Activated CD4-positive, alpha-beta memory T cell treated with anti-CD3 and anti-CD28 coated beads for 36 hours (primary cell): ENCODE measurements around the gene TNNC1. TPM values are rescaled to one million over a fixed set of nuclear protein-coding genes. Genes with fewer than 3 reads are reported as not detected.

Source experiments
- CTCF ChIA-PET: fragments of 350-600 bp; sonication (Branson Sonifier 250); formaldehyde crosslinking; loops from one replicate; lab custom pipeline; 2021; ENCODE audit warnings: antibody characterized with exemption, inconsistent platforms; lab: Charles Lee
- POLR2A ChIA-PET: fragments of 350-600 bp; sonication (Branson Sonifier 250); formaldehyde crosslinking; loops from one replicate; lab custom pipeline; 2021; ENCODE audit warnings: antibody characterized with exemption; lab: Charles Lee
- DNase-seq: peaks from one replicate; pipeline ENCODE4 v3.0.0-alpha.2; 2020
- H3K27ac Mint-ChIP-seq: one replicate; pipeline ENCODE4 v1.8.0; 2021; ENCODE audit warnings: mixed read lengths
- H3K27me3 Mint-ChIP-seq: one replicate; pipeline ENCODE4 v1.8.0; 2021; ENCODE audit warnings: mixed read lengths
- H3K36me3 Mint-ChIP-seq: one replicate; pipeline ENCODE4 v1.8.0; 2021; ENCODE audit warnings: mixed read lengths
- H3K4me1 Mint-ChIP-seq: one replicate; pipeline ENCODE4 v1.8.0; 2021; ENCODE audit warnings: low read depth, mixed read lengths
- H3K4me3 Mint-ChIP-seq: one replicate; pipeline ENCODE4 v1.8.0; 2021; ENCODE audit warnings: mild to moderate bottlenecking, mixed read lengths
- H3K9me3 Mint-ChIP-seq: one replicate; pipeline ENCODE4 v1.8.0; 2021; ENCODE audit warnings: mixed read lengths
- intact Hi-C: fragments of 100-400 bp; cut with micrococcal nuclease; formaldehyde crosslinking; loops from one replicate; pipeline ENCODE4 v1.15.1; 2023
- total RNA-seq, 2 experiments: library from RNA; stranded (reverse); gene quantifications; one replicate each; pipeline ENCODE4 v1.2.3, GENCODE V29; 2021

The TNNC1 gene
- total RNA-seq, 2 experiments from 2014 or later, result 3.0 to 4.7 TPM

DNA sequence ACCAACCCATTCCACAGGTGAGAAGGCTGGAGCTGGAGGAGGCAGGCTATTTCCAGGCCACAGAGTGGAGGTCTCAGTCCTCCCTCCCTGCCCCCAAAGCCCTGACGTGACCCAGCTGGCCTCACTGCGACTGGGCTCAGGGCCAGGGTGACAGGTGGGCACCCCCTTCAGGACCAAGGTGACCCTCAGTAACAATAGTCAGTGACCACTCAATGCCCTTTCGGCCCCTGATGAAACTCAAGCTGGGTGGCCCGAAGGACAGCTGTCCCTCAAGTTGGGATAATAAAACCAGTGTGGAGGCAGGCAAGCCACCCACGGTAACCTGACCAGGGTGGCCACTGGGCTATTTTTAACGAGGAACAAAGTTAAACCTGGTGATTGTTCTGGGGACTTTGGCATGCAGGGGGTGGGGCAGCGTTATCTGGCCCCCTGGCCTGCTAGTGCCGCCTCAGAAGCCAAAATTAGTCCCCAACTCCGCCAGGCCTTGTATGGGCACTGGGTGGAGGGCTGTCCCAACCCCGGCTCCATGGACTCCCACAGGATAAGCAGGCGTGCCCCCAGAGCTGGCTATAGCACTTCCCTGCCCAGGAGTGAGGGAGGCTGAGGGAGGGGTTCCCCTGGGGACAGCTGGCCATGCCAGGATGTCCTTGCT lies 1.1 kb downstream of the TNNC1 start:
- no peak for DNase-seq
- POLR2A ChIA-PET, result no interaction called here
- H3K4me3 Mint-ChIP-seq, result no peak overlapping the region
- H3K27me3 Mint-ChIP-seq, result no peaks in the 10 kb centered on the region
- CTCF ChIA-PET, result interaction anchor here (0.7 to 2.4 kb wide), 4 partner anchors 9 to 40 kb away, joined by 3 to 10 read pairs (median 4); no protein-coding TSS in a partner anchor
- H3K36me3 Mint-ChIP-seq, result peaks cover 6% of the 10 kb centered on the region
- H3K27ac Mint-ChIP-seq, result no peak overlapping the region
- intact Hi-C loops, result no loop called here
- H3K9me3 Mint-ChIP-seq, result no peaks in the 10 kb centered on the region
- H3K4me1 Mint-ChIP-seq, result peaks cover 28% of the 10 kb centered on the region

DNA sequence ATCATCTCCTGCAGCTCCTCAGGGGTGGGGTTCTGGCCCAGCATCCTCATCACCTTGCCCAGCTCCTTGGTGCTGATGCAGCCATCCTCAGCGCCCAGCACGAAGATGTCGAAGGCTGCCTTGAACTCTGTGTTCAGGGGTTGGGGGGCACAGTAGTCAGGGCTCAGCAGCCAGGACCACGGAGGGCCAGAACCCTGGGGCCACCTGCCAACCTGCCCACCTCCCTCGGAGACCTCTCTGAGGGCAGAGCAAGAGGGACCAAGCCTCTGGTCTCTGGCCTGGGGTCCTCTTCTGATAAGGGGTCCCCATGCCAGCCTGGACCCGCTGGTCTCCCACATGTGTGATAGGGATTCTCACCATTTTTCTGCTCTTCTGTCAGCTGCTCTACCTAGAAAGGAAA lies 1.7 kb downstream of the TNNC1 start:
- intact Hi-C loops, result no loop called here
- no peaks in the 10 kb centered on the region for H3K27me3 Mint-ChIP-seq
- no peak overlapping the region for H3K27ac Mint-ChIP-seq
- no peak overlapping the region for H3K4me3 Mint-ChIP-seq
- H3K4me1 Mint-ChIP-seq, result peaks cover 24% of the 10 kb centered on the region
- CTCF ChIA-PET, result interaction anchor here (0.8 to 1.6 kb wide), 3 partner anchors 8 to 23 kb away, joined by 3 read pairs; no protein-coding TSS in a partner anchor
- H3K36me3 Mint-ChIP-seq, result peaks cover 2% of the 10 kb centered on the region
- POLR2A ChIA-PET, result no interaction called here
- DNase-seq, result no peak
- no peaks in the 10 kb centered on the region for H3K9me3 Mint-ChIP-seq

DNA sequence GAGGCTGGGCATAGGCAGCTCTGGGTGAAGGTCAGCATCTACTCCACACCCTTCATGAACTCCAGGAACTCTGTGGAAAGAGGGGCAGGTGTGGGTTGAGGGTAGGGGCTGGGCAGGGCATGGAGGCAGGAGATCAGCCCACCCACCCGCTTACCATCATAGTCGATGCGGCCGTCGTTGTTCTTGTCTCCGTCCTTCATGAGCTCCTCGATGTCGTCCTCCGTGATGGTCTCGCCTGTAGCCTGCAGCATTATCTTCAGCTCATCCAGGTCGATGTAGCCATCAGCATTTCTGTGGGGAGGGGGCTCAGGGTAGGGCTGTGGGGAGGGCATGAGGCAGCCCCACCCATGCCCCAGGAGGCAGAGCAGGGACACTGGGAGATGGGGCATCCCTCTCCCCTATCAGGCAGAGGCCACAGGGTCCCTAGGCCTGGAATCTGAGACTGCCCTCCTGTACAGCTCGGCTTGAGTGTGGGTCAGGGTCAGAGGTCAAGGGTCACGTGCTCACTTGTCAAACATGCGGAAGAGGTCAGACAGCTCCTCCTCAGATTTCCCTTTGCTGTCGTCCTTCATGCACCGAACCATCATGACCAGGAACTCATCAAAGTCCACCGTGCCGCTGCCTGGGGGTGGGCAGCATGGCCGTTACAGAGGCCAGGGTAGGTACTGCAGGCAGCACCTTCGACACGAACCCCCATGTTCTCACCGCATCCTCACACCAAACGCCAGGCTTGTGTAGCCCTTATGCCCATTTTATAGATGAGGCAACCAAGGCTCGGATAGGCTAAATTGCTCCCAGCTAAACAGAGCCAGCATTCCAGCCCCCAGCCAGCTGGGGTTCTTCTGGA lies 2.4 kb downstream of the TNNC1 start:
- DNase-seq, result no peak
- H3K27me3 Mint-ChIP-seq, result no peaks in the 10 kb centered on the region
- H3K4me1 Mint-ChIP-seq, result peaks cover 23% of the 10 kb centered on the region
- POLR2A ChIA-PET, result no interaction called here
- H3K27ac Mint-ChIP-seq, result no peak overlapping the region
- H3K9me3 Mint-ChIP-seq, result no peaks in the 10 kb centered on the region
- intact Hi-C loops, result no loop called here
- no peak overlapping the region for H3K4me3 Mint-ChIP-seq
- CTCF ChIA-PET, result interaction anchor here (0.8 to 1.6 kb wide), 3 partner anchors 7 to 22 kb away, joined by 3 read pairs; no protein-coding TSS in a partner anchor
- no peaks in the 10 kb centered on the region for H3K36me3 Mint-ChIP-seq

DNA sequence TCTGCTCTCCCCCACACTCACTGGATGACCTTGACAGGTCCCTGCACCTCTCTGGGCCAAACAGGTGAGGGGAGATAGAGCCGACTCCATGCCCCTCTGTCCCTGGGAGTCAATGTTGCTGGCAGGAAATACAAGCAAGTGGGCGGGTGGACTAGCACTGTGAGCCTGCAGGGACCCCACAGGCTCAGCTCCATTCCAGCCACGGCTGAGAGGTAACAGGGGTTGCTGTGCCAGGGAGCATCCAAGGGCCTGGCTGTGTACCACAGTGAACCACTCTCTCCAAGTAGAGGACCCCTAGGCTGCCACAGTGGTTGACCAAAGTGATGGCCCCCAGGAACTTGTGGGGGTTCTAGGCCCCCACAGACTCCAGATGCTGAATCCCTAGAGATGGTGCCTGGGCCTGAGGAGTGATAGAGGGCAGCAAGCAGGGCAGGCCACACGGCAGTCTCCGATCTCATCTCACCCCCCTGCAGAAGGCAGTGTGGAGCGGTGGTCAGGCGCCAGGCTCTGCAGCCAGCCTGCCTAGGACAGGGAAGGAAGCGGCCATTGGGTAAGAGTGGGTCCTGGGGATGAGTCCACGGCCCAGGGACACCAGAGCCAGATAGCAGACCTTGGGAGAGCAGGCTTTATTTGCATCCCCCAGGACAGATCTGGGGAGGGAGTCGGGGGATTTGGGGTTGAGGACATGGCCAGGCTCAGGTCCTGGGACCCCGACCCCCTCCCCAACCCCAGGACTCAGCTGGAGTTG lies 3.2 kb downstream of the TNNC1 start:
- POLR2A ChIA-PET, result no interaction called here
- Mint-ChIP-seq H3K27me3 (no peaks in the 10 kb centered on the region), H3K4me3 (peak overlapping the region; percentile 12), H3K9me3 (no peaks in the 10 kb centered on the region), H3K36me3 (no peaks in the 10 kb centered on the region), H3K27ac (no peak overlapping the region), H3K4me1 (peaks cover 23% of the 10 kb centered on the region)
- intact Hi-C loops, result no loop called here
- DNase-seq, result no peak
- CTCF ChIA-PET, result interaction anchor here (10.1 kb wide), 1 partner anchor 21 kb away, joined by 172 read pairs; no protein-coding TSS in a partner anchor

DNA sequence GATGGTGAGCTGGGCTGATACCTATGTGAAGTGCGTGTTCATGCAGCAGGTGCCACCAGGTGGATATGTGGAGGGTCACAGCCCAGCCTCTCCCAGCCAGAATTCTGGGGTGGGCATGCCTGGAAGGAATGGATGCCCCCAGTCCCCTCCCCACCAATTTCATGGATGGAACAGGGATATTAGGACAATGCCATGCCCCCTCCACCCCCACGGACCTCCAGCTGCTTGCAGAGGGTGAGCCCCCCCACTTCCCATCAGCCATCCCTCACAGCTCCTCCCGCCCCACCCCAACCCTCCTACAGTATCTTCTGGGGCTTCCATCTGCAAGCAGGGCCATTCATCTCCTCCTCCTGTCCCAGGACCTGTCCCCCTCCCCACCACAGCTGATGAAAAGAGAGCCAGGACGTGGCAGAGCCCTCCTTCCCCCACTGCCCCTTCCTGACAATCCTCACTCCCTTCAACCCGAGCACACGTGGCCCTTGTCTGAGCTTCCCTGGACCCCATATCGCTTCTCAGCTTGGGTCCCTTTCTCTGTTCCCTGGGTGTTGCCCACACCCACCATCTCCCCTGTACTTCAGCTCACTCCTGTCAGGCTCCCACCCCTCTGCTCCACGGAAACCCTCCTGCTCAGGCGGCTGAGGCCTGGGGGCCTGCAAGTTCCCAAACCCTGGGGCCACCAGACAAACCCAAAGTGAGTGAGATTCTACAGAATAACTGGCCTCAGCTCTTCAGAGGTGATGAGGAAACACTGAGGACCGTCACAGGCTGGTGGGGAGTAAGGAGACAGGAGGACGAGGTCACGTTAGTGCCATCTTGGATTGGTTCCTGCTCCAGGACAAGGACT lies 6.1 kb downstream of the TNNC1 start:
- H3K27ac Mint-ChIP-seq, result no peak overlapping the region
- H3K36me3 Mint-ChIP-seq, result no peaks in the 10 kb centered on the region
- no peaks in the 10 kb centered on the region for H3K27me3 Mint-ChIP-seq
- H3K9me3 Mint-ChIP-seq, result no peaks in the 10 kb centered on the region
- no peak for DNase-seq
- POLR2A ChIA-PET, result interaction anchor here (2.6 kb wide), 1 partner anchor 35 kb away, joined by 8 read pairs; no protein-coding TSS in a partner anchor
- no peak overlapping the region for H3K4me3 Mint-ChIP-seq
- peaks cover 10% of the 10 kb centered on the region for H3K4me1 Mint-ChIP-seq
- intact Hi-C loops, result loop anchor here (1.0 to 5.0 kb wide), 2 partner anchors 36 to 225 kb away; no protein-coding TSS in a partner anchor
- CTCF ChIA-PET, result interaction anchor here (0.7 to 10.1 kb wide), 18 partner anchors 8 to 388 kb away, joined by 3 to 172 read pairs (median 4); partner anchors contain the start of genes NISCH and POC1A

GRCh38 chr3:52446631-52447511 lies 7.0 kb downstream of the TNNC1 start:
- H3K27ac Mint-ChIP-seq, result no peak overlapping the region
- peak; percentile 80 for DNase-seq
- no peaks in the 10 kb centered on the region for H3K27me3 Mint-ChIP-seq
- H3K36me3 Mint-ChIP-seq, result no peaks in the 10 kb centered on the region
- ChIA-PET CTCF (interaction anchor here (0.7 to 10.1 kb wide), 24 partner anchors 8 to 505 kb away, joined by 3 to 172 read pairs (median 4); partner anchors contain the start of genes GLYCTK, NISCH, POC1A and RRP9), POLR2A (interaction anchor here (2.6 kb wide), 1 partner anchor 35 kb away, joined by 8 read pairs; no protein-coding TSS in a partner anchor)
- no peaks in the 10 kb centered on the region for H3K9me3 Mint-ChIP-seq
- intact Hi-C loops, result loop anchor here (1.0 to 5.0 kb wide), 2 partner anchors 36 to 225 kb away; no protein-coding TSS in a partner anchor
- H3K4me1 Mint-ChIP-seq, result peaks cover 10% of the 10 kb centered on the region
- H3K4me3 Mint-ChIP-seq, result peak overlapping the region; percentile 38

DNA sequence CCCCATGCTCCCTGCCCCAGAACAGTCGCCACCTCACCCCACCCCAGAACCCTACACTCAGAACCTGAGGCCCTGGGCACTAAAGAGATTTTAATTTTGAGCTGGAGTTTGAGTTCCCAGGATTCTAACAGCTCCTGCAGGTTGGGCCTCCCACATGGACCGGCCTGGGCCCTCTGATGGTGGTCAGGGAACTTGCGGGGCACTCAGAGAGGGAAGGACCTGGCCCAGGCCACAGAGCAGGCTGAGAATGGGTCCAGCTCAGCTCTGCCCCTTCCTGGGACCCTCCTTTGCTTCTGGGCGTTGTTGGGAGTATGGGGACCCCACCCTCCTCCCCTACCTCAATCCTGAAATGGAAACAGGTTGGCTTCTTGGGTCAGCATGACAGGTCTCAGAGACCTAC lies 7.8 kb downstream of the TNNC1 start:
- peaks cover 10% of the 10 kb centered on the region for H3K4me1 Mint-ChIP-seq
- no peak overlapping the region for H3K4me3 Mint-ChIP-seq
- no peaks in the 10 kb centered on the region for H3K9me3 Mint-ChIP-seq
- no peak for DNase-seq
- CTCF ChIA-PET, result interaction anchor here (0.7 to 10.1 kb wide), 18 partner anchors 8 to 505 kb away, joined by 3 to 172 read pairs (median 4); partner anchors contain the start of genes NISCH, RRP9 and TNNC1
- H3K27me3 Mint-ChIP-seq, result no peaks in the 10 kb centered on the region
- POLR2A ChIA-PET, result interaction anchor here (2.6 kb wide), 1 partner anchor 34 kb away, joined by 8 read pairs; no protein-coding TSS in a partner anchor
- H3K36me3 Mint-ChIP-seq, result no peaks in the 10 kb centered on the region
- no peak overlapping the region for H3K27ac Mint-ChIP-seq
- intact Hi-C loops, result loop anchor here (5.0 kb wide), 1 partner anchor 224 kb away; no protein-coding TSS in a partner anchor

DNA sequence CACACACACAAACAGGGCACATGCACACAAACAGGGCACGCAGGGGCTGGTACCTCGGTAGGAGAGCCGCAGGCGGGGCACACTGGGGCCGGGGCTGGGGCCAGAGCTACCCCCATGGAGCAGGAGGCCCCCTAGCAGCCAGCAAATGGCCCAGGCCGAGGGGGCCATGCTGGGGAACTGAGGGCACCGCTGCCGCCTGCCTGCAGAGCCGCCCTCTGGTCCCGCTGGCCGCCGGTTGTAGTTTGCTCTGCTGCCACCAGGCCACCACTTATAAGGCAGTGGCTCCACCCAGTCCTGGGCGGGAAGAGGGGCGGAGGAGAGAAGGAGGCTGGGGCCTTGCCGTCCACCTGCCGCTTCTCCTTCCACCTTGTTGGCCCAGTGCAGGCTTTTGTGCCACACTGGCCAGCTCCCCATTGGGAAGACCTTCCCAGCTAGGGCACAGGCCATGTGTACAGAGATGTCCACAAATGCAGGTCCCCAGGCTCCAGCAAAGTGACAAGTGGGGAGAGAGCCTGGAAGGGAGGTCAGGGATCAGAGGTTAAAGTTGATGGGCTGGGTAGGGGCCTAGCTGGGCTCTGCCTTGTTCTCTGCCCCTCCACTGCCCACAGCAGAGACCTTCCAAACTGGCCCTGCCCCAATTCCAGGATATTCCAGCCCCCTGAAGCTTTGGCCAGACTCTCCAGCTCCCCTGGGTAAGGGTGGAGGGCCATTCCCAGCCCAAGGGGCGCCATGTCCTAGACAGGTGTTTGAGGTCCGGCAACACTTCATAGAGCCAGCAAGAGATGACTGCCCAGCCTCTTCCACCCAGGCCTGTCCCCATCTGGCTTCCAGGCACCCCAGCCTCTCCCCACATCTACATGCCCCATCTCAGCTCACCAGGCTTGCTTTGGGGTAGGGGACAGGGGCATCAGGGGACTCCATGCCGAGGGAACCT lies 8.7 kb downstream of the TNNC1 start, which contains the start of gene SEMA3G:
SEMA3G (minus strand) TSS at position 244 of the 934 bp plus-strand sequence; CDS start at position 168, 76 bp downstream.
- no peak within 1 kb of the TSS for H3K4me3 Mint-ChIP-seq
- intact Hi-C loops, result loop anchor here (1.0 to 5.0 kb wide), 2 partner anchors 17 to 223 kb away; no protein-coding TSS in a partner anchor
- H3K27me3 Mint-ChIP-seq, result no peaks in the 10 kb centered on the region
- CTCF ChIA-PET, result interaction anchor here (1.1 to 10.1 kb wide), 9 partner anchors 7 to 444 kb away, joined by 3 to 172 read pairs (median 4); partner anchors contain the start of gene TNNC1
- H3K27ac Mint-ChIP-seq, result no peak within 1 kb of the TSS
- DNase-seq, result peak; percentile 87
- peaks cover 10% of the 10 kb centered on the region for H3K4me1 Mint-ChIP-seq
- H3K36me3 Mint-ChIP-seq, result no peaks in the 10 kb centered on the region
- H3K9me3 Mint-ChIP-seq, result no peaks in the 10 kb centered on the region
- POLR2A ChIA-PET, result interaction anchor here (2.6 kb wide), 1 partner anchor 33 kb away, joined by 8 read pairs; no protein-coding TSS in a partner anchor
